GM19438 (cell line): ENCODE data around the gene DHRS3.

ENCODE experiments used
- ATAC-seq: cut with Tn5 transposase; IDR thresholded peaks from one replicate; pipeline ENCODE4 v1.9.1; 2021; ENCODE audit warnings: low read depth; ENCODE audit not compliant: unreplicated experiment

Gene DHRS3

DNA sequence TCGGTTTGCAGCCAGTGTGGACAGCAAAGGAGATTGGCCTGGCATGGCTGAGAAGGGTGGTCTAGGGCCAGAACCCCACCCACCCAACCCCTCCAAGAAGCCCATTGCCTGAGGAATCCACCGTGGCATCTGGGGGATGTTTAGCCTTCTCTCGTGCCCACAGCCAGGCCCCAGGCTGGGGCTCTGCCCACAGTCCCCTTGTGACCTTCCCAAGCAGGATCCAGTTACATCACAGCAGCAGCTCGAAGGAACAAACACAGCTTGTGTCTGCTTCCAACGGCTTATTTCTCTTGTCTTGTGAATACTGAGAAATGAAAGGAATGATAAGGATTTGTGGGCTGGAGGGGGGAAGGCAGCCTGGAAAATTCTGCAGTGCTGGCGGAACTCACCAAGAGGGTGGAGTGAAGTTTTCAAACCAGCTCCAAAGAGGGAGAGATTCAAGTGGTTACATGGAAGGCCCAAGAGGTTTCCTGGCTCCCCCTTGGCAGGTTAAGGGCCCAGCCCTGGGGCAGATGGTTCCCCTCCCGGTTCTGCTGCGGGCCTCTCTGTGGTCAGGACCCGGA lies 61.6 kb downstream of the DHRS3 start:
- no peak for ATAC-seq

DNA sequence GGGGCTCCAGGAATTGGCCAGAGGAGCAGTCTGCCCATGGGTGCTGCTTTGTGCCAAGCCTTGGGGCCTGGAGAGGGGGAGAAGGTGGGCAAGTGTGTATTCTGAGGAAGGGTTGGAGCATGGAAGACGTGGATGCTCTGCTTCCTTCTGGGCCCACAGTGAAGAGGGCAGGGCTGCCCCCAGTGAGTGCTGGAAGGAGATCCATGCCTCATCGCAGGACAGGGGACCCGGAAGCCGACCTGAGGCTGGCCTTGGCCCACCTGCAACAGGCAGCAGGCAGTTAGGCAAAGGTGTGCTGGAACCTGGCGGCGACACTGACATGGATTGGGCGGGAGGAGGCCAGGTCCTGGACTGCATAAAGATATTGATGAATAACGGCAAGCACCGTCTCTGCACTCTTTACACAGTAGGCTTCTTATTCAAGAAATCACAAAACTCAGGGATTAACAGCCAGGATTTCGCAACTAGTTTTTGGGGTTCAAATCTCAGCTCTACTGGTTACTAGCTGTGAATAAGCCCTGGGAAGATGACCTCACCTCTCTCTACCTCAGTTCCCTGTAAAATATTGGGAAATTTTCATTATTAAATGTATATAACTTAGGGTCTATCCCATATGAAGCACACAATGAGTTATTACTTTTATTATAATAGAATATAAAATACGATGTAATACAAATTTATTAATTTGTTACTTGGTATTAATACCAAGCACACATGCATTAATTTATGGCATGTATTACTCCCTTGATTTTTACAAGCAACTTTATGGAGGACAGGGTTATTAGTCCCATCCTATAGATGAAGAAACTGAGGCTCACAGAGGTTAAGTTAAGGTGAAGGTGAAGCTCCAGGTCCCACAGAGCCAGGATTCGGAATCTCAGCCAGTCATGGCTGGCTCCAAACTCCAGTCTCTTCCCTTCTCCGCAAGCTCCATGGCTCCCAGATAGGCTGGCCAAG lies 62.3 kb downstream of the DHRS3 start:
- ATAC-seq = no peak

DNA sequence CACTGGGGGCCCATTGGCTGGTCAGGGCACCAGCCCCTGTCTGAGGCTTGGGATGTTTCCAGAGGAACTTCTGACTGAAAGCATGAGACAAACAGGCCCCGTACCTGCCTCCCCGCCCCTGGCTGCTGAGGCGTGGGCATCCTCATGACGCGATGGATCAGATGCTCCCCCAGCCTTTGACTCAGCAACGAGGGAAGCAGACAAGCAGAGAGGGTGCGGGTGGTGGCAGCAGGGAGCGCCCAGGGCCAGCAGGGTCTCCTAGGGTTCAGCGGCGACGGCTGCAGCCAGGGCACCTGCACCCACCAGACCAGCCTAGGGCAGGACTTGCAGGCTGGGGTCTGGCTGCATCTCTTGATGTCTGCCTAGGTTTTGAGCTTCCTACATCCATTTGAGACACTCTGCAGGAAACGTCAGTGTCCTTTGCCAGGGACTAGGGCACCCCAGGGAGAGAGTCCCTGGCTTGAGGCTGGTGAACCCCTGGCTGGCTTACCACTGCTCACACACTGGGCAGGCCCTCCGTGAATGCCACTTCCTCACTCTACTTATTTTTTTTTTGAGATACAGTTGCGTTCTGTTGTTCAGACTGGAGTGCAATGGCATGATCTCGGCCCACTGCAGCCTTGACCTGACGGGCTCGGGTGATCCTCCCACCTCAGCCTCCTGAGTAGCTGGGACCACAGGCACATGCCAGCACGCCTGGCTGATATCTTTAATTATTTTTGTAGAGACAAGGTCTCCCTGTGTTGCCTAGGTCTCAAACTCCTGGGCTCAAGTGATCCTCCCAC lies 63.3 kb downstream of the DHRS3 start:
- no peak for ATAC-seq

DNA sequence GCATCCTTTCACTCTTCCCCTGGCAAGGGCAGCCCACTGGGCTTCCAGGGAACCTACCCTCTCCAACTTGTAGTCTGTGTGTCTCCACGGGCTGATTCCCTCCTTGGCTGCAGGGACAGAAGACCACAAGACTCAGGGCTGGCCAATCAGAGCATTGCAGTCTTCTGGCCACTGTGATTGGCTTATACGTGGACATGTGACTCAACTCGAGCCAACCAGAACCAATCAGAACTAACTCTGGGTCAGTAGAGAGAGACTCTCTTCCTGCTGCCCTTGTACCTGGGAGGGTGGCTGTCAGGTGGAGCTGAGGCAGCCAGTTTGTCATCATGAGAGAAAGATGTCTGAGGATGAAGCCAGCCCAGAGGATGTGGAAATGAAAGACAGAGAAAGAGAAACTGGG lies 64.0 kb downstream of the DHRS3 start:
- ATAC-seq = no peak

DNA sequence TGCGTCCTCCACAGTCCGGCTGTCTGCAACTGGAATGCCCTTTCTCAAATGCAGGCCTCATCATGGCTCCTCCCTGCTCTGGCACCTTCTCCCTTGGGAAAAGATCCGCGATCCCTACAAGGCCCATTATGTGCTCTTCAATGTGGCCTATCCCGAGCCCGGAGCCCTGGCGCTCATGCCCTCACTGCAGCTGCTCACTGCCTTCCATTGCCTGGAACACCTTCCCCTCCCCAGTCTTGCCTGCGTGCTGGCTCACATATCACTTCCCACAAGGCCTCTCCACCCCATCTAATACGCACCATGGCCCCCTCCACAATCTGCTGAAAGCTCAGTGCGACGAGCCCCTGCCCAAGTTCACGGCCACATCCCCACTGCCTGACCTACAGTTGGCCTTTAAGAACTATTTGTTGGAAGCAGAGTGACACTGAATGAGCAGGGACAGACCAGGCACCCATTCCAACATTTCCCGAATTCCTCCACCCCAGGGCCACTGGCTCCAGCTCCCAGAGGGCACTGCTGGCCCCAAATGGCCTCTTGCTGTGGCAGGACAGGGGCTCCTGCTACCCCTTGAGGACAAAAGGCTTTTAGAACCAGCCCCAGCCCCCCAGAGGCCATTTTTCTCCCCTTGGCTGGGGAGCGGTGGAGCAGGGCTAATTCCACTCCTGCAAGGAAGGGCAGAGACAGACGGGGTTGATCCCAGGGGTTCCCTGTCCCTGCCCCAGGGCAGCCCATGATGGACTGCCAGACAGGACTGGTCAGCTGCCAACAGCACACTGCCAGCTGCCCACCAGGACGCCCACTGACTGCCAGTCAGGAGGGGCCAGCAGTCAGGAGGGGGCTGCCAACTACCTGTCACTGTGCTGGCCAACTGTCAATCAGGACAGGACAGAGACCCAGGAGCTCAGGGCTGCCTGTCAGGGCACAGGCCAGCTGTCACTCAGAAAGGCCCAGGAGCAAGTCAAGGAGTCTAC lies 64.8 kb downstream of the DHRS3 start:
- no peak for ATAC-seq

DNA sequence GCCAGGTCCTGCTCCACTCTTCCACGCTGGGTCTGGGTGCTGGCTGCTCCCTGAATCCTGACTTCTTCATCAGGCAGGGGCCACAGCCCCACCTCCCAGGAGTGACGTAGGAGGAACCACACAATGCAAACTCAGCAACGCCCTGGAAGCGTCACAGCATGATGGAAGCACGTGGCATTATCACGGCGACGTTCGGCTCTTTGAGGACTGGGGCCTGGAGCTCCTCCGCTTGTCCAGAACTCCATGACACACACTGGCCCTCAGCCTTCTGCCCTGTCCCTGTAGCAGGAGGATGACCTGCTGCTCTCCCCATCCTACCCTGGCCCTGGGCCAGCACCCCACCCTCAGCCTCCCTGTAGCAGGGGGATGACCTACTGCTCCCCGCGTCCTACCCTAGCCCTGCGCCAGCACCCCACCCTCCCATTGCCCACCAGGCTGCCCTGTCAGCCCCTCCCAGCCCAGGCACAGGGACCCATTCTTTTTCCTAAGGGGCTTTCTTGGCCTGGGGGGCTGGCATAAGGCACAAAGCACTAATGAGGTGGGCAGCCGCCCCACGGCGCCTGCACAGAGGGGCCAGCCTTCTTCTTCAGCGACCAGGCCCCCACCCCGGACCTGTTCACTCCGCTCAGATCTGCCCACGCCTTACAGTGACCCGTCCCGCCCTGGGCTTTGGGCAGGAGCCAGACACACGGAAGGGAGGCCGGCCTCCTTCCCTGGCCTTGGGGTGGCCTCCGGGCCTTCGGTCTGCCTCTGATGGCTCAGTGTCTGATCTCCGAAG lies 65.7 kb downstream of the DHRS3 start:
- no peak for ATAC-seq

DNA sequence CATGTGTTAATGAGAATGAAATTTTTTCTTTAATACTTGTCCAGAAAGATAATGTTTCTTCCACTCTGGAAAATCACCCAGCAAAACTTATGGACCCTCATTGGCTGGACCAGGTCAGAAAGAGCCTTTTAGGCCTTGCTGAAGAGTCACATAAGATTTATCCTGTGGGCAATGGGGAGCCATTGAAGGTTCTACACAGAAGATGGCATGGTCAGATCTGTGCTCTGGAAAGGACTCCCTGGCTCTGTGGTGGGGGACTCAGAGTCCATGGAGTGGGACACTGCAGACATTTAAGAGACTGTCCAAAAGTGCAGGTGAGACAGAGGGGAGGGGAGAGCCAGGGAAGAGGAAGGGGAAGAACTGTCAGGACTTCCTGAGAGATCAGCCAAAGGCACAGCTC lies 66.4 kb downstream of the DHRS3 start:
- no peak for ATAC-seq

DNA sequence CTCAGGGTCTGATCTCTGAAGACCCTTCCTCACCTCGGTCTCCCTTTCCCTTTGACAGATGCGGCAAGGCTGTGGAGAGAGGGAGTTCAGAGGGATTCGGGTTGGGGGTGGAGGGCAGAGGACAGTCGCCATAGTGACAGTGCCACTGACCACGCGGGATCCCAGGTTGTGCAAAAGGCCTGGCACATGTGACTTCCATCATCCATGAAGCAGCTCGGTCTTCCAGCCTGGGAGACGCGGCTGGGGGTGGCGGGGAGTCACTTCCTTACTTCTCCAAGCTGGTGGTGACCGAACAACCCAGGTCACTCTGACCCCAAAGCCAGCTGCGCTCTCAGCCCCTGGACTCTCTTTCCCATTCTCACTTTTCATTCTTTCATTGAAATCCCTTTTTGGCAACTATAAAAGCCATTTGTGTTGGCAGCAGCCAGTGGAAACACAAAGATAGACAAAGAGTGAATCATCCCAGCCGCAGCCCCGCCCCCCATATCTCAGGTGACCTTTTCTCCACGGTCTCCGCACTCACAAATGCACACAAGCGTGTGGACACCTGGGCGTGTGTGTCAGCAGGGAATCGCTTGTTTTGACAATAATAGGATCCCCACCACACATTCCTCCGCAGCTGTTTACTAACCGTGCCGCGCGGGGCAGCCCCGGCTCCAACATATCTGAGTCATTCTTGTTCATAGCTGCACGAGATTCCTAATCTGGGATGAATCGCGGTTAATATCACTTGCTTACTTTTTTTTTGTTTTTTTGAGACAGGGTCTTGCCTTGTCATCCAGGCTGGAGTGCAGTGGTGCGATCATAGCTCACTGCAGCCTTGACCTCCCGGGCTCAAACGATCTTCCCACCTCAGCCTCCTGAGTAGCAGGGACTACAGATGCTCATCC lies 68.3 kb downstream of the DHRS3 start:
- no peak for ATAC-seq

DNA sequence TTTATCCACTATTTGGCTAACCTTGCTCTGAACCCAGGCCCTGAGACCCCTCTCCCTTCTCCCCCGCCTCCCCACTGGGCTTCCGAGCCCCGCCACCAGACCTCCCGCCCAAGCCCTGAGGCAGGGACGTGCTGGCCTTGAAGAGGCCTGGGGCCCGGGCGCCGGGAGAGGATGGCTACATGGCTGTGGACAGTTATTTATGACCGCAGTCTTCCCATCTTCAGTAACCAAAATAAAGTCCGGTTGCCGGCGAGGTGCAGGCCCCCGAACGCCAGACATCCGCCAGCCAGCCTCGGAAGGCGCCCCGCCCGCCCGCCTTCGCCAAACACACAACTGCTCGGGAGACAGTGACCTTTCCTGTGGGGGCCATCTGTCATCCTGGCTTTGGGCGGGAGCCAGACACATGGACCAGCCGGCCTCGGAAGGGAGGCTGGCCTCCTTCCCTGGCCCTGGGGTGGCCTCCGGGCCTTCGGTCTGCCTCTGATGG lies 69.0 kb downstream of the DHRS3 start:
- ATAC-seq = no peak

DNA sequence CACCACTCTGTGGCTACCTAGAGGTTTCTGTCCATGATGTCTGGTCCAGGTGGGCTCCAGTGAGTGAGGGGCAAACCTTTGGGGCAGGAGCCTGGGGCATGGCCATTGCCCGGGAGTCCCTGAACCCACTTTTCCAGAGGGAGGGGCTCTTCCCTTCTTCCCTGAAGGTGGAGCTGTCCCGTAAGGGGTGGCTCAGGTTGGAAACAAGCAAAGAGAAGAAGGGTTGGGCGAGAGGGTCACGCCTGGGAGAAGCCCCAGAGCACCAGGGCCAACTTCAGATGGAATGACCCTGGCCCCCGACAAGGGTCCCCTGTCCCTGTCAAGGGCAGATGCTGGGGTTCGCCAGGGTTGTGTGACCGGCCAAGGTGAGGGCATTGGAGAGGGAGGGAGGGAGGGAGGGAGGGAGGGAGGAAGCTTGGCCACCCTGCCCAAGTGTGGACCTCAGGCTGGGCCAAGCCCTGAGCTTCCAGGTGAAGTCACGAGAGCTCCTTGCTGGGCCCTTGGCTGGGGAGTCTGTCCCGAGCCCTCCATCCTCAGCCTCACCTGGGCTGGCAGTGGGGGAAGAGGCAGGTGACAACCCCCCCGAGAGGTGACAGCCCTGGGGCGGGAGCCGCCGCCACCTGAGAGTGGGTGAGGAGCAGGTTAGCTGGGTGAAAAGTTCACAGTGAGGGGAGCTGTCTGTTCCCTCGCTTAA lies 69.6 kb downstream of the DHRS3 start:
- no peak for ATAC-seq

DNA sequence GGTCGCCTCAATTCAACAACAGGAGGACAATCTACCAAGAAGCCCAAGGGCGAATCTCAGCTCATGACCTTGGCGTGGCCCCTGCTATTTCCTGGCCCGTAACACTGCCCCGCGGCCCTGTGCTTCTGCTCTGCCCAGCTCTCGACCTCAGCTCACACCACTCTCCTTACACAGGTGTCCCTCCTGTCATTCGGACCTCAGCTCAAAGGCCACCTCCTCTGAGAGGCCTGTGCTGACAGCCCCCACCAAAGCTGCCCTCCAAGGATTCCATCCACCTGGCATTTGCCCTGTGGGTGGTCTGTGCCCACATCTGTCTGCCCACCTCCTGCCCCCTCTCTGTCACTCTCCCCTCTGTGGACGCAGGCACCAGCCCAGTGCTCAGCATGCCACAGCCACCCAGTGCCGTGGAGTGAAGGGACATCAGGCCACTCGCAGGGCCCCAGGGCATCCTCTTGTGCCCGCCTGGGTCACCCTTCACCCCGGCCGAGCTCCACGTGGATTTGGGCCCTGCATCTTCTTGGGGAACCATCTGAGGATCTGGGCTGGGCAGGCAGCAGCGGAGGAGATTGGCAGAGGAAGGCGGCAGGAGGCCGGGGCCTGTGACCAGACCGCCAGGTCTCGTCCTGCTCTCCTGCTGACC lies 70.3 kb downstream of the DHRS3 start:
- ATAC-seq = no peak

DNA sequence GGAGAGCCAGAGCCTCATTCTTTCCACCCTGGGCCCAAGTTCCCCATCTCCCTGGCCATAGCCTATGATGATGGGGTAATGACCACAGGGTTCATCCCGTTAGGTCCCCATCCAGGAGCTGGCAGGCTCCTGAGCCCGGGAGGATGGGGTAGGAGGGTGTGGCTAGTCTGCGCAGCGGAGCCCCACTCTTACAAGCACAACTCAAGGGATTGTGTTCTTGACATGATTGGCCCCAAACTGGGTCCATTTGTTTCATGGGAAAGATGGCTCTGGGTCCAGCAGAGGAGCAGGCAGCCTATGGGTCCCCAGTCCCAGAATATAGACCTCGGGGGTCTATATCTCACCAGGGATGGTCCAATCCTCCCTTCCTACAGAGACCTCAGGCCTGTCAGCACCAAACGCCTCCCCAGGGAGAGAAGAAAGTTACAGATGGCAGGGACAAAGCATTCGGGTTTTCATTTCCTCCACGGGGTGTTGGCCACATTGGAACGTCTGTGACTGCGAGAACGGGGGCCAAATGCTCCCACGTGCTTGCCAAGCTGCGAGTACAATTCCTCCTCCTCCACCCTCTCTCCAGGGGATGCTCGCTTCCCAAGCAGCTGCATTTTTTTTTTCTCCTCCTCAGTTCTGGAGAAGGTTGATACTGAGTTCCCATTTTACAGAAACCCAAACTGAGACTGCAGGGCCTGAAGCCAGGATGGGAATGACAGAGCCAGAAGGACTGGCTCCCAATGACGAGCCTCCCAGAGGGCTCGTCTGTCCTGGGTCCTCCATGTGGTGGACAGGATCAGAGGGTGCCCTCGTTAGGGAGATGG lies 71.0 kb downstream of the DHRS3 start:
- ATAC-seq = no peak

DNA sequence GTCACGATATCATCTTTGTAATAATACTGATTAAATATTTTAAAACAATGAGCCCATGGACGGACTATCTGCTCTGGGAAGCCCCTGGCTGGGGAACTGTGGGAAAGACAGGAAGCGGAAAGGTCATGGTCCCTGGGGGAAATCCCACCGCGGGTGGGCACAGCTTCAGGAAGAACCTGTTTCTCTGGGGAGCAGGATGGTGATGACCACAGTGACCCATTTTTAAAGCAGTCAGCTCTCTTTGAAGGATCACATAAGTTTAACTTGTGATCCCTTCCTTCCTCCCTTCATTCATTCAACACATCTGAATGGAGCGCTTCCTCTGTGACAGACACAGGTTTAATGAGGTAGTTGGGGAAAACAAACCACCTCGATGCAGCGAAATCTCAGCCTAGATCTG lies 73.0 kb downstream of the DHRS3 start:
- ATAC-seq = no peak

DNA sequence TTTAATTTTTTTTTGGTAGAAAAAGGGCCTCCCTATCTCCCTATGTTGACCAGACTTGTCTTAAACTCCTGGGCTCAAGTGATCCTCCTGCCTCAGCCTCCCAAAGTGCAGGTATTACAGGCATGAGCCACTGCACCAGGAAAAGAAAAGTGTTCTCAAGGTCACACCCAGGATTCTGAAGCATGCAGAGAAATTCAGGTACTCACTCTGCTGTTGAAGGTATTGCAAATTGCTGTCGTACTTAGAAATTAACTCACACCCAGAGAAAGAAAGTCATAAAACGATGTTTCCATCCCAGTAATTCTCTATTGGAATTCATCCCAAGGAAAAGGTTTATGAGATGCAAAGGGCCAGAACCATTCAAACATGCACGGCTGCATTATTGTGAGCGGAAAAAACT lies 73.7 kb downstream of the DHRS3 start:
- ATAC-seq = no peak

DNA sequence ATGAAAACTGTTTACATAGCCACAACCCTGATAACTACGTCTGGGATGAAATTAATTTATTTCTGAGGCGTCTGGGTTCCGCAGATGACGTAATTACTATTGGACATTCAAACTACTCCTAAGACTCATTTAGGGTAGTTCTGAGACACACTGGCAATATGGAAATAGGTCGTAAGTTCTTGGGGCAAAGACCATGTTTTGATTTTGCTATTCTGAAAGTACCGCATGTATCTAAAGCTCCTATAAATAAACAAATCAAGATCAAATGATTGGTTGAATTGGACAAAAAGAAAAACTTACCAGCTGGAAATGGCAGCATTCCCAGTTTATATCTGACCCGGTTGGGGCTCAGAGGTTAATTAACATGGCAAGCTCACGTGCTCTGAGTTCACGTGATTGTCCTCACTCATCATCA lies 74.3 kb downstream of the DHRS3 start:
- no peak for ATAC-seq
